ENCODE results near the gene FAM241A. TPM values are rescaled to one million over a fixed set of nuclear protein-coding genes. Genes with fewer than 3 reads are reported as not detected.
"Not testable (repeated sequence)": the region's sequence is repeated elsewhere in the genome, so short reads cannot be mapped to it uniquely, and the experiment has no call there.

Gene FAM241A
- total RNA-seq, 1 donor from 2014 or later, result 2.4 TPM

DNA sequence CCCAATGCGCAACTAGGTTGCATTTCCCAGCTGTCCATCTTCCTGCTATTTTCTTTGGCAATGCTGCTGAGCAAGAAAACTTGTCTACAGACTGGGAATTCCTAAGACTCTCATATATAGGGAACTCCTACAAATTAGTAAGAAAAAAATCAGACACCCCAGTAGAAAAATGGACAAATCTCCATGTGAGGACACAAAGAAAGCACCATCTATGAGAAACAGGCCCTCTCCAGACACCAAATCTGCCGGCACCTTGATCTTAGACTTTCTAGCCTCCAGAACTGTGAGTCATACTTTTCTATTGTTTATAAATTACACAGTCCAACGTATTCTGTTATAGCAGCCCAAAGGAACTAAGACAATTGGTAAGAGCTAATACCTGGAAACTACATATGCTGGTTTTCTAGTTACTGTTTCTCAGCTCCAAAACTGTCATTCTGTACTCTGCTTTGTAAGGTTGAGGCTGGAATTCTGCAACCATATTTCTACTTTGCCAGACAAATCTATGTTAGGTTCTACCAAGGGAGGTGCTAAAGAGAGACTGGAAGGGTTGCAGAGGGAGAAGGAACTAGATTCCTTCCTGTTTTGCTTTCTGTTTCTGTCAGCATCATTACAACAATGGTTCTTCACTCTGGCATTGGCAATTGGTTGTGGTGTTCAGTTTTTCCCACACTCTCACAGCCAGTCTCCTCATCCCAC lies 35.7 kb upstream of the FAM241A start:
- no peaks in the 10 kb centered on the region for H3K36me3 ChIP-seq (ENCODE audit: control insufficient read depth, insufficient read depth, low read length)
- DNase-seq (ENCODE audit: low read depth), result peak; percentile 67
- no peak for FAIRE-seq
- H3K27me3 ChIP-seq (ENCODE audit: control insufficient read depth, insufficient read depth, low read length), result no peaks in the 10 kb centered on the region
- no peak overlapping the region for H3K4me3 ChIP-seq (ENCODE audit: low read depth, low read length)
- TF ChIP-seq, protein P1, sequence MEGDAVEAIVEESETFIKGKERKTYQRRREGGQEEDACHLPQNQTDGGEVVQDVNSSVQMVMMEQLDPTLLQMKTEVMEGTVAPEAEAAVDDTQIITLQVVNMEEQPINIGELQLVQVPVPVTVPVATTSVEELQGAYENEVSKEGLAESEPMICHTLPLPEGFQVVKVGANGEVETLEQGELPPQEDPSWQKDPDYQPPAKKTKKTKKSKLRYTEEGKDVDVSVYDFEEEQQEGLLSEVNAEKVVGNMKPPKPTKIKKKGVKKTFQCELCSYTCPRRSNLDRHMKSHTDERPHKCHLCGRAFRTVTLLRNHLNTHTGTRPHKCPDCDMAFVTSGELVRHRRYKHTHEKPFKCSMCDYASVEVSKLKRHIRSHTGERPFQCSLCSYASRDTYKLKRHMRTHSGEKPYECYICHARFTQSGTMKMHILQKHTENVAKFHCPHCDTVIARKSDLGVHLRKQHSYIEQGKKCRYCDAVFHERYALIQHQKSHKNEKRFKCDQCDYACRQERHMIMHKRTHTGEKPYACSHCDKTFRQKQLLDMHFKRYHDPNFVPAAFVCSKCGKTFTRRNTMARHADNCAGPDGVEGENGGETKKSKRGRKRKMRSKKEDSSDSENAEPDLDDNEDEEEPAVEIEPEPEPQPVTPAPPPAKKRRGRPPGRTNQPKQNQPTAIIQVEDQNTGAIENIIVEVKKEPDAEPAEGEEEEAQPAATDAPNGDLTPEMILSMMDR (IDR thresholded peaks at IDR 0.05; ENCODE audit: insufficient read depth, low read length, severe bottlenecking), result no peak

DNA sequence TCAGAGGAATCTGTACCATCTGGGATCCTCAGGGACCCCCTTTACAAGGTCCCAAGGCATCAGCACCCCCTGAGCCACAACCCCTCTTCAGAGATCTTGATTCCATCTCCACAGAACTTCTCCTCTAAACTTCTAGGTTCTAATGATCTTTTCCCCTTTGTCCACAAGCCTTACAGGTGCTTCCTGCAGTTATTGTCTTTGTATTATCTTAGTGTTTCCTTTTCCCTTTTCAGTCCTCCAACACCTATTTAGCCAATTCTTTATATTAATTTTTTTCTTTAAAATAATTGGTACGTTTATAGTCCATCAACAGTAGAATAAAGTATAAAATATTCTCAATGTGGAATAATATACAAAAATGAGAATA lies 35.2 kb upstream of the FAM241A start:
- TF ChIP-seq, protein P1 (IDR thresholded peaks at IDR 0.05; ENCODE audit: insufficient read depth, low read length, severe bottlenecking), result no peak
- FAIRE-seq (no peak), DNase-seq (ENCODE audit: low read depth) (no peak)
- Histone ChIP-seq H3K36me3 (ENCODE audit: control insufficient read depth, insufficient read depth, low read length) (no peaks in the 10 kb centered on the region), H3K27me3 (ENCODE audit: control insufficient read depth, insufficient read depth, low read length) (no peaks in the 10 kb centered on the region), H3K4me3 (ENCODE audit: low read depth, low read length) (no peak overlapping the region)

- no peaks in the 10 kb centered on the region for H3K36me3 ChIP-seq (ENCODE audit: control insufficient read depth, insufficient read depth, low read length)
- no peak for FAIRE-seq
- H3K27me3 ChIP-seq (ENCODE audit: control insufficient read depth, insufficient read depth, low read length), result no peaks in the 10 kb centered on the region
- H3K4me3 ChIP-seq (ENCODE audit: low read depth, low read length), result no peak overlapping the region
- TF ChIP-seq, protein P1 (IDR thresholded peaks at IDR 0.05; ENCODE audit: insufficient read depth, low read length, severe bottlenecking), result no peak
- DNase-seq (ENCODE audit: low read depth), result no peak
Observed at GRCh38 chr4:112111306-112111705, 33.9 kb upstream of the FAM241A start.

- H3K4me3 ChIP-seq (ENCODE audit: low read depth, low read length); H3K36me3 ChIP-seq (ENCODE audit: control insufficient read depth, insufficient read depth, low read length); DNase-seq (ENCODE audit: low read depth); FAIRE-seq; H3K27me3 ChIP-seq (ENCODE audit: control insufficient read depth, insufficient read depth, low read length): not testable (repeated sequence)
Observed at GRCh38 chr4:112112095-112112494, 33.2 kb upstream of the FAM241A start.

GRCh38 chr4:112112590-112113170 lies 32.6 kb upstream of the FAM241A start:
- H3K36me3 ChIP-seq (ENCODE audit: control insufficient read depth, insufficient read depth, low read length), result no peaks in the 10 kb centered on the region
- H3K27me3 ChIP-seq (ENCODE audit: control insufficient read depth, insufficient read depth, low read length), result no peaks in the 10 kb centered on the region
- no peak for FAIRE-seq
- DNase-seq (ENCODE audit: low read depth), result no peak
- TF ChIP-seq, protein P1 (IDR thresholded peaks at IDR 0.05; ENCODE audit: insufficient read depth, low read length, severe bottlenecking), result no peak
- no peak overlapping the region for H3K4me3 ChIP-seq (ENCODE audit: low read depth, low read length)

- DNase-seq (ENCODE audit: low read depth) (no peak), FAIRE-seq (no peak)
- TF ChIP-seq, protein P1 (IDR thresholded peaks at IDR 0.05; ENCODE audit: insufficient read depth, low read length, severe bottlenecking), result no peak
- no peaks in the 10 kb centered on the region for H3K36me3 ChIP-seq (ENCODE audit: control insufficient read depth, insufficient read depth, low read length)
- H3K4me3 ChIP-seq (ENCODE audit: low read depth, low read length), result no peak overlapping the region
- no peaks in the 10 kb centered on the region for H3K27me3 ChIP-seq (ENCODE audit: control insufficient read depth, insufficient read depth, low read length)
Observed at GRCh38 chr4:112113864-112114263, 31.4 kb upstream of the FAM241A start.
